Activated gamma-delta T cell treated with Interleukin-2 at 50 U/mL for 16 hours (primary cell): ENCODE data around the gene BTBD9.
"Not testable (repeated sequence)": the region's sequence is repeated elsewhere in the genome, so short reads cannot be mapped to it uniquely, and the experiment has no call there.

ENCODE experiments used
- DNase-seq: peaks from one replicate; pipeline ENCODE4 v3.0.0-alpha.2; 2020

The BTBD9 gene

GRCh38 chr6:38648629-38649028, 8.9 kb upstream of the BTBD9 start:
- DNase-seq, result no peak

- DNase-seq, result no peak
These were observed 6.6 kb upstream of the BTBD9 start for GRCh38 chr6:38646166-38646878.

- no peak for DNase-seq
These were observed 5.2 kb upstream of the BTBD9 start for GRCh38 chr6:38644951-38645350.

- DNase-seq, result no peak
These were observed 634 bp upstream of the BTBD9 start for GRCh38 chr6:38640216-38640909.

- DNase-seq, result peak; percentile 52
These were observed 710 bp downstream of the BTBD9 start for GRCh38 chr6:38638941-38639497.

GRCh38 chr6:38637756-38638155, 2.0 kb downstream of the BTBD9 start:
- no peak for DNase-seq

- no peak for DNase-seq
These were observed 3.7 kb downstream of the BTBD9 start for GRCh38 chr6:38636027-38636426.

- no peak for DNase-seq
These were observed 5.2 kb downstream of the BTBD9 start for GRCh38 chr6:38634518-38634917.

- DNase-seq, result no peak
These were observed 7.2 kb downstream of the BTBD9 start for GRCh38 chr6:38632490-38632889.

- DNase-seq, result no peak
These were observed 8.4 kb downstream of the BTBD9 start for GRCh38 chr6:38631186-38631783.

- DNase-seq, result no peak
These were observed 14.5 kb downstream of the BTBD9 start for GRCh38 chr6:38625217-38625616.

- DNase-seq, result not testable (repeated sequence)
These were observed 20.4 kb downstream of the BTBD9 start for GRCh38 chr6:38619342-38619741.

GRCh38 chr6:38618301-38618700, 21.4 kb downstream of the BTBD9 start:
- not testable (repeated sequence) for DNase-seq

GRCh38 chr6:38617856-38618255, 21.9 kb downstream of the BTBD9 start:
- DNase-seq, result no peak

- DNase-seq, result no peak
These were observed 27.4 kb downstream of the BTBD9 start for GRCh38 chr6:38612143-38612965.

GRCh38 chr6:38610050-38610625, 29.6 kb downstream of the BTBD9 start:
- DNase-seq, result no peak

- DNase-seq, result no peak
These were observed 35.0 kb downstream of the BTBD9 start for GRCh38 chr6:38604700-38605099.

- no peak for DNase-seq
These were observed 35.8 kb downstream of the BTBD9 start for GRCh38 chr6:38603966-38604365.

GRCh38 chr6:38603496-38603895, 36.2 kb downstream of the BTBD9 start:
- no peak for DNase-seq

- no peak for DNase-seq
These were observed 39.7 kb downstream of the BTBD9 start for GRCh38 chr6:38599966-38600550.

GRCh38 chr6:38599261-38599660, 40.5 kb downstream of the BTBD9 start:
- DNase-seq, result no peak

GRCh38 chr6:38593998-38594665, 45.6 kb downstream of the BTBD9 start:
- no peak for DNase-seq
